ENCODE results near the gene GLYATL1B. TPM values are rescaled to one million over a fixed set of nuclear protein-coding genes. Genes with fewer than 3 reads are reported as not detected.
"Not testable (repeated sequence)": the region's sequence is repeated elsewhere in the genome, so short reads cannot be mapped to it uniquely, and the experiment has no call there.

GLYATL1B gene
- total RNA-seq, 1 donor from 2014 or later = not detected

DNA sequence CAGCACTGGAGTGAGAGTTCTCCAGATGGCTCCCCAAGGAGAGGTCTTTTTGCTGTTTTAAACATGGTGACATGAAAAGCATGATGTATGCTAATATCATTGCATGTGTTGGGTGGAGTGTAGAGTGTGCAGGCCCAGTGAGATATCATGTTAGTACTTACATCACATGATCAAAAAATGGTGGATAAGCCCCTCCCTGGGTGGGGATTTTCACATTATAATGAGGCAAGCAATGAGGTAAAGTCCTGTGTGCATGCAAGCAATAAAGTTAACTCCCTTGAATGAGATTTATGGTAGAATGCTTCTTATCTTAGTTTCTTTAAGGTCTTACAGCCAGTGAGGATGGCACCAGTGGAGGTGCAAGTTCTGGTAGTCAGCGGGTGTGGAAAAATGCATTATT lies 29.4 kb downstream of the GLYATL1B start:
- TF ChIP-seq, protein P1, sequence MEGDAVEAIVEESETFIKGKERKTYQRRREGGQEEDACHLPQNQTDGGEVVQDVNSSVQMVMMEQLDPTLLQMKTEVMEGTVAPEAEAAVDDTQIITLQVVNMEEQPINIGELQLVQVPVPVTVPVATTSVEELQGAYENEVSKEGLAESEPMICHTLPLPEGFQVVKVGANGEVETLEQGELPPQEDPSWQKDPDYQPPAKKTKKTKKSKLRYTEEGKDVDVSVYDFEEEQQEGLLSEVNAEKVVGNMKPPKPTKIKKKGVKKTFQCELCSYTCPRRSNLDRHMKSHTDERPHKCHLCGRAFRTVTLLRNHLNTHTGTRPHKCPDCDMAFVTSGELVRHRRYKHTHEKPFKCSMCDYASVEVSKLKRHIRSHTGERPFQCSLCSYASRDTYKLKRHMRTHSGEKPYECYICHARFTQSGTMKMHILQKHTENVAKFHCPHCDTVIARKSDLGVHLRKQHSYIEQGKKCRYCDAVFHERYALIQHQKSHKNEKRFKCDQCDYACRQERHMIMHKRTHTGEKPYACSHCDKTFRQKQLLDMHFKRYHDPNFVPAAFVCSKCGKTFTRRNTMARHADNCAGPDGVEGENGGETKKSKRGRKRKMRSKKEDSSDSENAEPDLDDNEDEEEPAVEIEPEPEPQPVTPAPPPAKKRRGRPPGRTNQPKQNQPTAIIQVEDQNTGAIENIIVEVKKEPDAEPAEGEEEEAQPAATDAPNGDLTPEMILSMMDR (conservative IDR thresholded peaks at IDR 0.05; ENCODE audit: low read depth, low read length) = no peak

DNA sequence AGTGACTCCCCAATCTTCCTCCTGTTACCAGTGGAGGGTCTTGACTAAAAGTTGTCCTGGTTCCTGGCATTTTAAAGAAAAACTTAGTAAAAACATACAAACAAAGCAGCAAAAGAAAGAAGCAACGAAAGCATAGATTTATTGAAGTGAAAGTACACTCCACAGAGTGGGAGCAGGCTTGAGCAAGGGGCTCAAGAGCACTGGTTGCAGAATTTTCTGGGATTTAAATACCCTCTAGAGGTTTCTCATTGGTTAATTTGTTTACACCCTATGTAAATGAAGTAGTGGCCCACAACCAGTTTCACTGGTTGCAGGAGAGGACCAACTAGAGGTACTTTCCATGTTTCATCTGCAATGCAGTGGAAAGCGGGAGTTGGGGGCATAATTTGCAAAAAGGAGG lies 31.7 kb downstream of the GLYATL1B start:
- TF ChIP-seq, protein P1 (conservative IDR thresholded peaks at IDR 0.05; ENCODE audit: low read depth, low read length) = no peak
- no peak overlapping the region for H3K4me3 ChIP-seq (ENCODE audit: low read depth, low read length)
- DNase-seq (ENCODE audit: low read depth) = no peak

More for the DNA sequence above, 29.4 kb downstream of the GLYATL1B start:
- DNase-seq (ENCODE audit: low read depth) = no peak
- H3K4me3 ChIP-seq (ENCODE audit: low read depth, low read length) = no peak overlapping the region

DNA sequence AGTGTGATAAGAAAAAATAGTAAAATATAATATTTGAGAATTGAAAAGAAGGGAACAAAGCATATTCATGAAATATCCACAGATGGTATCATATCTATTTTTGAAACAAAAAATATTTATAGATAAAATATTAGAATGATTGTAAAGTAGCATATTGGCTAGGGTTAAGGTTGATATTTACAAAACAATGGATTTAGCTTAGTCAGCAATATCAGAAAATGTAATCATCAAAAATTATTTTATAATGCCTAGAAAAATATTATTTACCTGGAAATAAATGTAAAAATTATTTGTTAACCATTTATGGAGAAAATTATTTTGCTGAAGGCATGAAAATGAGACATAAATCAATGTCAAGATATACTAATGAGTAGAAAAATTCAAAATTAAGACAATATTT lies 33.7 kb downstream of the GLYATL1B start:
- TF ChIP-seq, protein P1 (conservative IDR thresholded peaks at IDR 0.05; ENCODE audit: low read depth, low read length) = no peak
- DNase-seq (ENCODE audit: low read depth) = no peak
- no peak overlapping the region for H3K4me3 ChIP-seq (ENCODE audit: low read depth, low read length)

DNA sequence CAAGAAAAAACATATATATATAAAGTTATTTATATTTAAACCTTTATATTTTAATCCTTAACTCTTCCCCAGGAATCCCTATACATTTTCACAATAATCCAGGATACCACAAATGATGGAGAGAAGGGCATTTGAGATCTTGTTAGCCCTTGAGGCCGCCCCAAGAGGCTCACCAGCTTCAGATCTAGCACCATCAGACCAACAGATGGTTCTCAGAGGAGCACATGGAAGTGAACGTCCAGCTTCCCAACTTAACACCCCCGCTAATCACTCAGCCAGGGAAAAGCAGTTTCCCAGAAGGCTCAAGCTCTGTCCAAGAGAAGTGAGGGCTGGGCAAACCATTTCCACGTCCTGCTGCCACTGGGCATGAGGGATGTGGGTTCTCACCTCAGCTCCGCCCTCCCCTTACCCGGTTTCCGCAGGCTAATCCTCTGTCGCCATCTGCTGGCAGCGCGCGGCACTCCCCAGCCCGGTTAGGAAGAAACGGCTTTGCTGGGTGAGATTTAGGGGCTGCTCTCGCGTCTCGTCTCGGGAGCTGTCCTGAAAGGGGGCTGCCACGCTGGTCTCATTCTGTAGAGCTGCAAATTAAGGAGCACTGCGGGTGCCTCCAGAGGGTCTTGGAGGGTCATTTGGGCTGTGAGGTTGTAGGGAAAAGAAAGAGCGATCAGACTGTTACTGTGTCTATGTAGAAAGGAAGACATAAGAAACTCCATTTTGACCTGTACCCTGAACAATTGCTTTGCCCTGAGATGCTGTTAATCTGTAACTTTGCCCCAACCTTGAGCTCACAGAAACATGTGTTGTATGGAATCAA lies 49.7 kb downstream of the GLYATL1B start:
- DNase-seq (ENCODE audit: low read depth) = no peak
- H3K4me3 ChIP-seq (ENCODE audit: low read depth, low read length) = peak overlapping the region; percentile 37
- TF ChIP-seq, protein P1 (conservative IDR thresholded peaks at IDR 0.05; ENCODE audit: low read depth, low read length) = peak; percentile 100

DNA sequence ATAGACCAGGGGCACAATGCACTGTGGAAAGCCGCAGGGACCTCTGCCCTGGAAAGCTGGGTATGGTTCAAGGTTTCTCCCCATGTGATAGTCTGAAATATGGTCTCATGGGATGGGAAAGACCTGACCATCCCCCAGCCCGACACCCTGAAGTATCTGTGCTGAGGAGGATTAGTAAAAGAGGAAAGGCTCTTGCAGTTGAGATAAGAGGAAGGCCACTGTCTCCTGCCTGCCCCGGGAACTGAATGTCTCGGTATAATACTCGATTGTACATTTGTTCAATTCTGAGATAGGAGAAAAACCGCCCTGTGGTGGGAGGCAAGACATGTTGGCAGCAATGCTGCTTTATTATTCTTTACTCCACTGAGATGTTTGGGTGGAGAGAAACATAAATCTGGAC lies 50.4 kb downstream of the GLYATL1B start:
- not testable (repeated sequence) for H3K4me3 ChIP-seq (ENCODE audit: low read depth, low read length); DNase-seq (ENCODE audit: low read depth)

DNA sequence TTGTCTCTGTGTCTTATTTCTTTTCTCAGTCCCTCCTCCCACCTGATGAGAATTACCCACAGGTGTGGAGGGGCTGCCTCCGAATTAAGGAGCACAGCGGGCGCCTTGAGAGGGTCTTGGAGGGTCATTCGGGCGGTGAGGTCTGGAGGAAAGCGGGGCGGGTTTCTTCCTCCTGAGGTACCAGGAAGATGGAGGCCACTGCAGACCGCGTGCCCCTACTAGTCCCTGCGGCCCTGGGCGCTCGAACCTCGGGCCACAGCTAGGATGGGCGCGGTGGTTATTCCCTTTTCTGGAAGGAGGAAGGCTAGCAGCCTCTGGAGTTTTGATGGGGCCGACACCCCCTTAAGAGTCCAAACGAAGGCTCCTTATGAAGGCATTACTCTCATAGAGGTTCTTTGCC lies 51.1 kb downstream of the GLYATL1B start:
- TF ChIP-seq, protein P1 (conservative IDR thresholded peaks at IDR 0.05; ENCODE audit: low read depth, low read length) = no peak
- no peak overlapping the region for H3K4me3 ChIP-seq (ENCODE audit: low read depth, low read length)
- no peak for DNase-seq (ENCODE audit: low read depth)

DNA sequence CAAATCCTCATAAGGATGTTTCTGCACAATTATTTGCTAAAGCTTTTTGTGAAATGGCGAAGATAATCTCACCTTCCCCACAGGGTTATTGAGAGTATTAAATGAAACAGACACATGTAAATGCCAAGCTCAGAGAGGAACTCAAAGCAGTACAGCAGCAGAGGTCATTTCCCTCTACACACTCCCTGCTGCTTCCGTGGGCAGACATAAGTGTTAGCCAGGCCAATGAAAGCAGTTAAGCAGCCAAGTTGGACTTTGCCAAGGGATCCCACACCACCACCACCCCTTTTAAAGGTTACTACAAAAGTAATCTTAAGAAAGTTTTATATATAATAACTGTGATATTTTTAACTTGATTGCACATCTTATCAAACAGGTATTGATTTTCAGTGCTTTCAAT lies 52.5 kb downstream of the GLYATL1B start:
- DNase-seq (ENCODE audit: low read depth) = no peak
- TF ChIP-seq, protein P1 (conservative IDR thresholded peaks at IDR 0.05; ENCODE audit: low read depth, low read length) = no peak

More for the DNA sequence above, 52.5 kb downstream of the GLYATL1B start:
- no peak overlapping the region for H3K4me3 ChIP-seq (ENCODE audit: low read depth, low read length)
